AG04449 (cell line): Measurements from ENCODE around the gene MAP3K14.

Experiments
- CTCF ChIA-PET: fragments of 350-600 bp; formaldehyde crosslinking; extraction: SDS; loops from one replicate; lab custom pipeline; 2021; ENCODE audit warnings: antibody characterized with exemption; lab: Yijun Ruan, JAX
- POLR2A ChIA-PET: fragments of 400-600, 350-600 bp; formaldehyde crosslinking; extraction: SDS; loops from one replicate; lab custom pipeline; 2020; ENCODE audit warnings: antibody characterized with exemption, inconsistent platforms; lab: Yijun Ruan, JAX
- DNase-seq: peaks from one replicate; pipeline ENCODE4 v3.0.0-alpha.2; 2010; ENCODE audit warnings: low read depth, low spot score
- H3K4me3 ChIP-seq: 2 replicates; pipeline ENCODE4 v1.5.1; 2011; ENCODE audit warnings: low read depth, mild to moderate bottlenecking, control low read depth, low read length
- CTCF ChIP-seq: IDR thresholded peaks from one replicate; pipeline ENCODE4 v1.5.1; 2011; ENCODE audit warnings: mild to moderate bottlenecking, moderate library complexity, low read length, control low read depth, inconsistent platforms; ENCODE audit not compliant: insufficient read depth; ENCODE audit errors: missing control alignments

The MAP3K14 gene

GRCh38 chr17:45276031-45276430 is 40.8 kb downstream of the MAP3K14 start:
- no peak for DNase-seq
- ChIA-PET POLR2A (interaction anchor here (0.7 kb wide), 2 partner anchors 57 to 110 kb away, joined by 3 read pairs; no protein-coding TSS in a partner anchor), CTCF (interaction anchor here (0.8 to 32.0 kb wide), 14 partner anchors 9 to 113 kb away, joined by 3 to 828 read pairs (median 16); no protein-coding TSS in a partner anchor)
- TF ChIP-seq CTCF, result no peak
- H3K4me3 ChIP-seq, result no peak overlapping the region

GRCh38 chr17:45274033-45274432 is 42.8 kb downstream of the MAP3K14 start:
- ChIA-PET CTCF (interaction anchor here (1.0 to 32.0 kb wide), 5 partner anchors 11 to 115 kb away, joined by 3 to 828 read pairs (median 4); no protein-coding TSS in a partner anchor), POLR2A (no interaction called here)
- DNase-seq, result no peak
- no peak for TF ChIP-seq CTCF
- H3K4me3 ChIP-seq, result no peak overlapping the region

- ChIA-PET CTCF (interaction anchor here (1.3 to 32.0 kb wide), 3 partner anchors 17 to 155 kb away, joined by 3 to 828 read pairs (median 144); no protein-coding TSS in a partner anchor), POLR2A (interaction anchor here (1.3 kb wide), 1 partner anchor 10 kb away, joined by 3 read pairs; no protein-coding TSS in a partner anchor)
- no peak overlapping the region for H3K4me3 ChIP-seq
- no peak for TF ChIP-seq CTCF
- no peak for DNase-seq
Measured at GRCh38 chr17:45273551-45273957, 43.3 kb downstream of the MAP3K14 start.

GRCh38 chr17:45271603-45272002 is 45.2 kb downstream of the MAP3K14 start:
- H3K4me3 ChIP-seq, result no peak overlapping the region
- POLR2A ChIA-PET, result no interaction called here
- CTCF ChIA-PET, result interaction anchor here (0.8 to 32.0 kb wide), 14 partner anchors 8 to 144 kb away, joined by 3 to 828 read pairs (median 3); partner anchors contain the start of gene ACBD4
- no peak for TF ChIP-seq CTCF
- no peak for DNase-seq

GRCh38 chr17:45270828-45271418 is 45.9 kb downstream of the MAP3K14 start:
- no peak overlapping the region for H3K4me3 ChIP-seq
- peak; percentile 69 for TF ChIP-seq CTCF
- ChIA-PET POLR2A (no interaction called here), CTCF (interaction anchor here (0.8 to 32.0 kb wide), 15 partner anchors 8 to 135 kb away, joined by 3 to 828 read pairs (median 3); partner anchors contain the start of gene ACBD4)
- no peak for DNase-seq

- ChIA-PET POLR2A (no interaction called here), CTCF (interaction anchor here (1.0 to 32.0 kb wide), 7 partner anchors 7 to 120 kb away, joined by 3 to 828 read pairs (median 4); no protein-coding TSS in a partner anchor)
- no peak for DNase-seq
- no peak for TF ChIP-seq CTCF
- H3K4me3 ChIP-seq, result no peak overlapping the region
Measured at GRCh38 chr17:45269912-45270311, 46.9 kb downstream of the MAP3K14 start.
